Neural cell (in vitro differentiated cells): ENCODE data around the gene SV2B. TPM values are rescaled to one million over a fixed set of nuclear protein-coding genes. Genes with fewer than 3 reads are reported as not detected.

Source experiments
- H2AFZ ChIP-seq: fragments of 200-600, 300-800 bp; sonication (generic), shearing (Covaris generic); 2 replicates; pipeline ENCODE4 v1.6.0; 2014; ENCODE audit warnings: low read depth, mild to moderate bottlenecking, antibody characterized with exemption, low read length, moderate library complexity
- H3F3A ChIP-seq: fragments of 200-600 bp; shearing (Covaris generic); 2 replicates; pipeline ENCODE4 v1.6.1; 2016; ENCODE audit warnings: mild to moderate bottlenecking, moderate library complexity, mixed read lengths, antibody characterized with exemption, low read length; ENCODE audit not compliant: insufficient read depth, poor library complexity, severe bottlenecking
- H3K27ac ChIP-seq: fragments of 200-600, 300-800 bp; sonication (generic), shearing (Covaris generic); 2 replicates; pipeline ENCODE4 v1.5.1; 2014; ENCODE audit warnings: mild to moderate bottlenecking, low read length, moderate library complexity
- H3K27me3 ChIP-seq: fragments of 300-800, 200-600 bp; sonication (generic), shearing (Covaris generic); 2 replicates; pipeline ENCODE4 v1.6.0; 2014; ENCODE audit warnings: mild to moderate bottlenecking, low read depth, low read length, moderate library complexity; ENCODE audit not compliant: insufficient read depth
- H3K36me3 ChIP-seq: fragments of 300-800, 200-600 bp; sonication (generic), shearing (Covaris generic); 2 replicates; pipeline ENCODE4 v1.5.1; 2014; ENCODE audit warnings: mild to moderate bottlenecking, antibody characterized with exemption, low read length, moderate library complexity; ENCODE audit not compliant: insufficient read depth
- H3K4me2 ChIP-seq: fragments of 300-800, 200-600 bp; sonication (generic), shearing (Covaris generic); 2 replicates; pipeline ENCODE4 v1.6.0; 2014; ENCODE audit warnings: mild to moderate bottlenecking, low read length
- H3K4me3 ChIP-seq: fragments of 300-800, 200-600 bp; sonication (generic), shearing (Covaris generic); 2 replicates; pipeline ENCODE4 v1.5.1; 2014; ENCODE audit warnings: mild to moderate bottlenecking, low read length, moderate library complexity
- H3K79me2 ChIP-seq: fragments of 200-600 bp; shearing (Covaris generic); replicated peaks from 2 replicates; pipeline ENCODE4 v1.6.0; 2014; ENCODE audit warnings: mild to moderate bottlenecking, low read length, moderate library complexity; ENCODE audit not compliant: insufficient read depth
- H3K9ac ChIP-seq: fragments of 300-800, 200-600 bp; sonication (generic), shearing (Covaris generic); 2 replicates; pipeline ENCODE4 v1.6.1; 2016; ENCODE audit warnings: mild to moderate bottlenecking, low read length, mixed read lengths
- H3K9me2 ChIP-seq: fragments of 200-600 bp; shearing (Covaris generic); 2 replicates; pipeline ENCODE4 v1.6.1; 2016; ENCODE audit warnings: mild to moderate bottlenecking, low read length, mixed read lengths; ENCODE audit not compliant: insufficient read depth
- H3K9me3 ChIP-seq: fragments of 200-600, 300-800 bp; sonication (generic), shearing (Covaris generic); 2 replicates; pipeline ENCODE4 v1.6.1; 2016; ENCODE audit warnings: mild to moderate bottlenecking, mixed run types, low read length, moderate library complexity, mixed read lengths
- H4K20me1 ChIP-seq: fragments of 200-600 bp; shearing (Covaris generic); 2 replicates; pipeline ENCODE4 v1.6.1; 2016; ENCODE audit warnings: mild to moderate bottlenecking, mixed run types; ENCODE audit not compliant: insufficient read depth
- CTCF ChIP-seq: fragments of 450-650 bp; IDR thresholded peaks from 2 replicates; pipeline ENCODE4 v1.5.1; 2014; ENCODE audit warnings: antibody characterized with exemption, mild to moderate bottlenecking, moderate library complexity; ENCODE audit not compliant: poor library complexity, severe bottlenecking
- EP300 ChIP-seq: fragments of 450-650 bp; conservative IDR thresholded peaks from 2 replicates; pipeline ENCODE4 v1.6.1; 2014; ENCODE audit warnings: antibody characterized with exemption, mild to moderate bottlenecking, moderate library complexity; ENCODE audit not compliant: poor library complexity, severe bottlenecking
- EZH2 ChIP-seq: fragments of 200-600, 300-800 bp; shearing (Covaris generic), sonication (generic); IDR thresholded peaks from 2 replicates; pipeline ENCODE4 v1.6.1; 2014; ENCODE audit warnings: antibody characterized with exemption, low read length, borderline replicate concordance, mild to moderate bottlenecking; ENCODE audit not compliant: insufficient read depth, poor library complexity, severe bottlenecking
- MXI1 ChIP-seq: fragments of 450-650 bp; conservative IDR thresholded peaks from 2 replicates; pipeline ENCODE4 v1.6.1; 2014; ENCODE audit warnings: antibody characterized with exemption, mild to moderate bottlenecking; ENCODE audit not compliant: poor library complexity, severe bottlenecking
- POLR2AphosphoS5 ChIP-seq: IDR thresholded peaks from 2 replicates; pipeline ENCODE4 v1.6.1; 2012
- RAD21 ChIP-seq: fragments of 450-650 bp; conservative IDR thresholded peaks from 2 replicates; pipeline ENCODE4 v1.6.1; 2014; ENCODE audit warnings: antibody characterized with exemption, mild to moderate bottlenecking, moderate library complexity
- SMC3 ChIP-seq: fragments of 450-650 bp; conservative IDR thresholded peaks from 2 replicates; pipeline ENCODE4 v1.6.1; 2014; ENCODE audit warnings: antibody characterized with exemption, mild to moderate bottlenecking, moderate library complexity; ENCODE audit not compliant: poor library complexity
- TAF1 ChIP-seq: IDR thresholded peaks from 2 replicates; pipeline ENCODE4 v1.6.1; 2012; ENCODE audit warnings: low read depth
- polyA plus RNA-seq: library from polyadenylated mRNA; depleted of rRNA; stranded (reverse); fragments of >200 nt; gene quantifications from 2 replicates; pipeline ENCODE4 v1.2.3, GENCODE V29; 2014
- TF ChIP-seq, protein P1 (sequence below): IDR thresholded peaks from 2 replicates; pipeline ENCODE4 v1.6.1; 2012; ENCODE audit warnings: borderline replicate concordance

SV2B gene
- polyA plus RNA-seq, 1 donor from 2014 or later: 0.38 TPM

GRCh38 chr15:91073768-91074167 is 26.3 kb upstream of the SV2B start:
- H3K4me3 ChIP-seq: no peak overlapping the region
- TF ChIP-seq TAF1: no peak
- TF ChIP-seq, protein P1, sequence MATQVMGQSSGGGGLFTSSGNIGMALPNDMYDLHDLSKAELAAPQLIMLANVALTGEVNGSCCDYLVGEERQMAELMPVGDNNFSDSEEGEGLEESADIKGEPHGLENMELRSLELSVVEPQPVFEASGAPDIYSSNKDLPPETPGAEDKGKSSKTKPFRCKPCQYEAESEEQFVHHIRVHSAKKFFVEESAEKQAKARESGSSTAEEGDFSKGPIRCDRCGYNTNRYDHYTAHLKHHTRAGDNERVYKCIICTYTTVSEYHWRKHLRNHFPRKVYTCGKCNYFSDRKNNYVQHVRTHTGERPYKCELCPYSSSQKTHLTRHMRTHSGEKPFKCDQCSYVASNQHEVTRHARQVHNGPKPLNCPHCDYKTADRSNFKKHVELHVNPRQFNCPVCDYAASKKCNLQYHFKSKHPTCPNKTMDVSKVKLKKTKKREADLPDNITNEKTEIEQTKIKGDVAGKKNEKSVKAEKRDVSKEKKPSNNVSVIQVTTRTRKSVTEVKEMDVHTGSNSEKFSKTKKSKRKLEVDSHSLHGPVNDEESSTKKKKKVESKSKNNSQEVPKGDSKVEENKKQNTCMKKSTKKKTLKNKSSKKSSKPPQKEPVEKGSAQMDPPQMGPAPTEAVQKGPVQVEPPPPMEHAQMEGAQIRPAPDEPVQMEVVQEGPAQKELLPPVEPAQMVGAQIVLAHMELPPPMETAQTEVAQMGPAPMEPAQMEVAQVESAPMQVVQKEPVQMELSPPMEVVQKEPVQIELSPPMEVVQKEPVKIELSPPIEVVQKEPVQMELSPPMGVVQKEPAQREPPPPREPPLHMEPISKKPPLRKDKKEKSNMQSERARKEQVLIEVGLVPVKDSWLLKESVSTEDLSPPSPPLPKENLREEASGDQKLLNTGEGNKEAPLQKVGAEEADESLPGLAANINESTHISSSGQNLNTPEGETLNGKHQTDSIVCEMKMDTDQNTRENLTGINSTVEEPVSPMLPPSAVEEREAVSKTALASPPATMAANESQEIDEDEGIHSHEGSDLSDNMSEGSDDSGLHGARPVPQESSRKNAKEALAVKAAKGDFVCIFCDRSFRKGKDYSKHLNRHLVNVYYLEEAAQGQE: no peak
- TF ChIP-seq POLR2AphosphoS5: no peak
- TF ChIP-seq EP300: no peak
- TF ChIP-seq CTCF: no peak
- no peak for TF ChIP-seq EZH2
- no peak for TF ChIP-seq MXI1
- TF ChIP-seq SMC3: no peak
- no peak for TF ChIP-seq RAD21
- H3K36me3 ChIP-seq: no peaks in the 10 kb centered on the region
- no peaks in the 10 kb centered on the region for H3K27me3 ChIP-seq
- H2AFZ ChIP-seq: no peak overlapping the region
- H3K79me2 ChIP-seq: no peaks in the 10 kb centered on the region
- no peaks in the 10 kb centered on the region for H3K9me2 ChIP-seq
- H3K9me3 ChIP-seq: no peaks in the 10 kb centered on the region
- no peak overlapping the region for H3K4me2 ChIP-seq
- no peaks in the 10 kb centered on the region for H3F3A ChIP-seq
- no peaks in the 10 kb centered on the region for H4K20me1 ChIP-seq
- H3K27ac ChIP-seq: no peak overlapping the region
- no peak overlapping the region for H3K9ac ChIP-seq

DNA sequence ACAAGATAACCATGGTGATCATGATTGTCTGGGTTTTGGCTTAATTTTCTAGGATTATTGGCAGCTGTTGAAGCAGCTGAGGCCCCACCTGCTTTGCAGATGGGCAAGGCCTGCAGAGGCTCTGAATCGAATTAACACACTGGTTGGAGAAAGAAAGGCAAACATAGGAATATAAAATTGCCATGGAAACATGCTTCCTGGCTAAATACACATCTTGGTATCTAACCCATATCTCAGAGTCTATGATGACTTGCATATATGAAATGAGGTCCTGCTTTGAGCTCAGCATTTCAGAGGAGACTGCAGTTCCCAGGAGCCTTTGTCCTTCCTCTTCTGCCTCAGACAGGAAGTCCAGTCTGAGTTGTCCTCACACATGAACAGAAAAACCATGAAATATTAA is 24.3 kb upstream of the SV2B start:
- H3K27ac ChIP-seq: no peak overlapping the region
- H3K36me3 ChIP-seq: no peaks in the 10 kb centered on the region
- H3K9me2 ChIP-seq: no peaks in the 10 kb centered on the region
- TF ChIP-seq CTCF: no peak
- no peak for TF ChIP-seq RAD21
- TF ChIP-seq EP300: no peak
- TF ChIP-seq TAF1: no peak
- no peak for TF ChIP-seq SMC3
- no peak for TF ChIP-seq POLR2AphosphoS5
- TF ChIP-seq EZH2: no peak
- TF ChIP-seq MXI1: no peak
- TF ChIP-seq, protein P1: no peak
- no peaks in the 10 kb centered on the region for H3K9me3 ChIP-seq
- H4K20me1 ChIP-seq: no peaks in the 10 kb centered on the region
- no peaks in the 10 kb centered on the region for H3K79me2 ChIP-seq
- H3K4me2 ChIP-seq: no peak overlapping the region
- H3K27me3 ChIP-seq: no peaks in the 10 kb centered on the region
- H3F3A ChIP-seq: no peaks in the 10 kb centered on the region
- no peak overlapping the region for H3K4me3 ChIP-seq
- H2AFZ ChIP-seq: no peak overlapping the region
- H3K9ac ChIP-seq: no peak overlapping the region
